ENCODE results near the gene PLCL2.

The PLCL2 gene

DNA sequence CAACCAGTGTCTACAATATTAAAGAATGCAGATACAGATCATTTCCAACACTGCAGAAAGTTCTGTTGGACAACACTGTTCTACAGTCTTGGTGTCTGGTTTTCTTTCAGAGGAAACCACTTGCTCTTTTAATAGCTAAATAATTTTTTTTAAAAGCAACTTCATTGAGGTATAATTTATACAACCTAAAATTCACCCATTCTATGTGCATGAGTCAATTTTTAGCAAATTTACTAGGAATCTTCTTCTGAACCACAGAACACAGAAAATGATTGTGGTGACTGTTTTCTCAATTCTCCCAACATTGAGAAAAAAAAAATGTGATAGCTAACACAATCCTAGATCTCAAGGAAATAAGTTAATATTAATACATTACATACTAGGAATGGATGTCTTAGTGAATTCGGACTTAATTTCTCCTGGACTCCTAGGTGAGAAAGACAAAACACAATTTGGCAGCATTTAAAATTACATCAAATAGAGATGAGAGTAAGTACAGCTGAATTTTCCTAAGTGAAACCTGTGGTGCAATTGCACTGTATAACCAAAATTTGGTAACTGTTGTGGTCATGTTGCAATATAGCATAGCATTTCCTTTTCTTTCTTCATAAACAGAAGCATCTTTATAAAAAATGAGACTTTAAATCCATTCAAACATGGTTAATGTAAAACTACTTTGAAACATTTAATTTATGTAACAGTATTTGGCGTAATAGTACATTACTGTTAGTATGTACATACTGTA is 15.3 kb upstream of the PLCL2 start:
- DNase-seq = no peak
- in situ Hi-C loops (cut with HindIII; ENCODE audit: low pct_ligation_motif_present, low sequenced_read_pairs) = no loop called here
- Histone ChIP-seq H3K27me3 (replicated peaks) (no peaks in the 10 kb centered on the region), H3K27ac (no peak overlapping the region), H3K4me3 (ENCODE audit: low read depth, low read length) (no peak overlapping the region), H3K36me3 (replicated peaks) (no peaks in the 10 kb centered on the region)
- TF ChIP-seq, protein P1, sequence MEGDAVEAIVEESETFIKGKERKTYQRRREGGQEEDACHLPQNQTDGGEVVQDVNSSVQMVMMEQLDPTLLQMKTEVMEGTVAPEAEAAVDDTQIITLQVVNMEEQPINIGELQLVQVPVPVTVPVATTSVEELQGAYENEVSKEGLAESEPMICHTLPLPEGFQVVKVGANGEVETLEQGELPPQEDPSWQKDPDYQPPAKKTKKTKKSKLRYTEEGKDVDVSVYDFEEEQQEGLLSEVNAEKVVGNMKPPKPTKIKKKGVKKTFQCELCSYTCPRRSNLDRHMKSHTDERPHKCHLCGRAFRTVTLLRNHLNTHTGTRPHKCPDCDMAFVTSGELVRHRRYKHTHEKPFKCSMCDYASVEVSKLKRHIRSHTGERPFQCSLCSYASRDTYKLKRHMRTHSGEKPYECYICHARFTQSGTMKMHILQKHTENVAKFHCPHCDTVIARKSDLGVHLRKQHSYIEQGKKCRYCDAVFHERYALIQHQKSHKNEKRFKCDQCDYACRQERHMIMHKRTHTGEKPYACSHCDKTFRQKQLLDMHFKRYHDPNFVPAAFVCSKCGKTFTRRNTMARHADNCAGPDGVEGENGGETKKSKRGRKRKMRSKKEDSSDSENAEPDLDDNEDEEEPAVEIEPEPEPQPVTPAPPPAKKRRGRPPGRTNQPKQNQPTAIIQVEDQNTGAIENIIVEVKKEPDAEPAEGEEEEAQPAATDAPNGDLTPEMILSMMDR (IDR thresholded peaks at IDR 0.05; ENCODE audit: low read depth, low read length, missing control alignments) = no peak

DNA sequence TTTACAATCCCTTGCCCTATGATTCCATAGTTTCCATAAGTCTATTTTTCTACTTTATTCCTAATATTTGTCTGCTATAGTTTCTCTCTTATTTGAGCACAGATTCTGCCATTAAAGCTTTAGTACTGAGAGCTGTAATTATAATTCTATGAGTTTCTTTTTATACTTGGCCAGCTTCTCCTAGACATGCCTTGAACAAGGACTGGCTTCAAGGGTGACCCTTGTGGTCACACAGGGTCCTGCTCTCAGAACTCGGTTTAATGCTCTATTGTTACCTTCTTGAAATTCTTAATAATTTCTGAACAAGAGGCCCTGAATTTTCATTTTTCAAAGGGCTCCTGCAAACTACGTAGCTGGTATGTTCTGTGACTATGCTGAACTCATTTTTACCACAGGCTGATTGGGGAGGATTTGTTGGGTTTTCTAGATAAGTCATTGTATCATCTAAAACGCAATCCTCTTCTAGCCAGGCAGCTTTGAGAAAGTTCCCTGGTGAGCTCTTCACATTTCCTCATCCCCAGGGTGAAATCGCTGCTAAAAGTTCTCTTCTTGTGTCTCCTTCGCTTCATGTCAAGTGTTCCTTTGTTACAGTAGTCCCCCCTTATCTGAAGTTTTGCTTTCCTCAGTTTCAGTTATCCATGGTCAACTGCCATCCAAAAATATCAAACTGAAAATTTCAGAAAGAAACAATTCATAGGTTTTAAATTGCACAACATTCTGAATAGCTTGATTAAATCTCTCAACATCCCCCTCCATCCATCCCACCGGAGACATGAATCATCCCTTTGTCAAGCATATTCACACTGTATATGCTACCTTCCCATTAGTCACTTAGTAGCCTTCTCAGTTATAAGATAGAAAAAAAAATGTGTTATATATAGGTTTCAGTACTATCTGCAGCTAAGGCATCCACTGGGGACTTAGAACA is 12.6 kb upstream of the PLCL2 start:
- H3K27ac ChIP-seq = no peak overlapping the region
- H3K36me3 ChIP-seq (replicated peaks) = no peaks in the 10 kb centered on the region
- H3K4me3 ChIP-seq (ENCODE audit: low read depth, low read length) = no peak overlapping the region
- DNase-seq = no peak
- in situ Hi-C loops (cut with HindIII; ENCODE audit: low pct_ligation_motif_present, low sequenced_read_pairs) = no loop called here
- TF ChIP-seq, protein P1 (IDR thresholded peaks at IDR 0.05; ENCODE audit: low read depth, low read length, missing control alignments) = peak; percentile 15
- no peaks in the 10 kb centered on the region for H3K27me3 ChIP-seq (replicated peaks)

DNA sequence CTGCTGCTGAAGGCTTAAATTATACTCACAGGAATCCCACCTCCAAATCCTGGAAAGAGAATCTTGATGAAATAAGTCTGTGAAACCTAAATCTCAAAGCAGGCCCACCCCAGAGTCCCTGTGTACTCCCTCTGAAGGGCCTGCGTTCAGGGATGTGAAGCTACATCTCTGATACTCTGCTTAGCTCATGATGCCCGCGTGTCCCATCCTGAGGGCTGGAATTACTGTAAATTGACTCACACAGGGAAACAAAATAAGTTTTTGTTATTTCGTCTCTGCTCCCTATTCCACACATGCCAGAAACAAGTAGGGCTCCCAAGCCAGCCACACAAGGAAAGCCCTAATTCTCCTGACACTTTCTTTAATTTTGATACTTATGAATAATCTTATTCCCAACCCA is 10.9 kb upstream of the PLCL2 start:
- no peak for DNase-seq
- Histone ChIP-seq H3K27ac (no peak overlapping the region), H3K36me3 (replicated peaks) (no peaks in the 10 kb centered on the region), H3K27me3 (replicated peaks) (no peaks in the 10 kb centered on the region), H3K4me3 (ENCODE audit: low read depth, low read length) (no peak overlapping the region)
- TF ChIP-seq, protein P1 (IDR thresholded peaks at IDR 0.05; ENCODE audit: low read depth, low read length, missing control alignments) = no peak
- in situ Hi-C loops (cut with HindIII; ENCODE audit: low pct_ligation_motif_present, low sequenced_read_pairs) = no loop called here

DNA sequence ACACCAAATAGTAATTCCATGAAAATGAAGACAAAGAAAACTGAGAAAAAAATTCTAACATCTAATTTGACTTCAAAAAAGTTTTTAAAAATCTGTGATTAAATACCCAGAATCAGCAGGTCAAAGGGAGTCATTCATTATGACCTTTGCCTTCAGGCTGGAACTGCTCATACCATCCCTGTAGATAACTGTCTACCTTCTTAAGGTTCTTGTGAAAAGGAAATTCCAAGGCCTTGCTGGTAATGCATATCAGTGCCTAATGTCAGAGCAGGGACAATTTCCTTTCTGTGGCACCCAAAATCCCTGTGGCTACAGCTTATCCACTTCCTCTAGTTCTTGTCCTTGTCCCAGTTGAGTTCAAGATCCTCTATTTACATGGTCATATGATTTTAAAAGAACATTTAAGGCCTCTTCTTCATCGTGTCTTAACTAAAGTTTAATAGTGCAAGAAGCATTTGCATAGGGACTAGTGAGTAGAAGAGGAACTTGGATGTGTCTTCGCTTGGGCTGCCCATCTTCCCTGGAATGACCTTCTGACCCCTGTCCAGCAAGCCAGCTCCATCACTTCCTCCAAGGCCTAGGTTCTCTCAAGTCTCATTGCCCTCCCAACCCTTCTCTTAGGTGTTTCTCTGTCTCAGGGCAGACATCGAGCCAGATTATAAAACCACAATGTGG is 8.7 kb upstream of the PLCL2 start:
- TF ChIP-seq, protein P1 (IDR thresholded peaks at IDR 0.05; ENCODE audit: low read depth, low read length, missing control alignments) = no peak
- in situ Hi-C loops (cut with HindIII; ENCODE audit: low pct_ligation_motif_present, low sequenced_read_pairs) = no loop called here
- Histone ChIP-seq H3K36me3 (replicated peaks) (no peaks in the 10 kb centered on the region), H3K27ac (no peak overlapping the region), H3K4me3 (ENCODE audit: low read depth, low read length) (no peak overlapping the region), H3K27me3 (replicated peaks) (no peaks in the 10 kb centered on the region)
- DNase-seq = no peak

DNA sequence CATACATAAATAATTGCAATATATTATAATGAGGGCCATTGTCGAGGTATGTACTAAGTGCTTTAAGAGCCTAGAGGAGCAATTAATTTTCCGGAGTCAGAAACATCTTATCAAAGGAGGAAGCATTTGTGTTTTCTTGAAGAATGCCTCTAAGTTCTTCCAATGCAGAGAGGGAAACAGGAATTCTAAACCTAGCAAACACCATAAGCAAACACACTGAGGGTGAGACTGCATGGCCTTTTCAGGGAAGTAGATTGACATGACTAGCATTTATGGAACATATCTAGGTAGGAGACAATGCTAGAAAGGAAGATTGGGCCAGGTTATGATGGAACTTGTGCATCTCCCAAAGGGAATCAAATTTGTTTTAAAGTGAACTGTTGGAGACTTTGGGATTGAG is 7.2 kb upstream of the PLCL2 start:
- DNase-seq = no peak
- no peak overlapping the region for H3K27ac ChIP-seq
- in situ Hi-C loops (cut with HindIII; ENCODE audit: low pct_ligation_motif_present, low sequenced_read_pairs) = no loop called here
- TF ChIP-seq, protein P1 (IDR thresholded peaks at IDR 0.05; ENCODE audit: low read depth, low read length, missing control alignments) = no peak
- no peaks in the 10 kb centered on the region for H3K36me3 ChIP-seq (replicated peaks)
- H3K27me3 ChIP-seq (replicated peaks) = no peaks in the 10 kb centered on the region
- H3K4me3 ChIP-seq (ENCODE audit: low read depth, low read length) = no peak overlapping the region

Measured in brain microvascular endothelial cell (primary cell).